A673 (cell line): Measurements from ENCODE around the gene PCDH18. TPM values are rescaled to one million over a fixed set of nuclear protein-coding genes. Genes with fewer than 3 reads are reported as not detected.

Experiments used
- BruUV-seq: library from RNA; stranded (reverse); fragments of 400-500 nt; replicated peaks from 2 replicates; lab custom pipeline; 2021; lab: Mats Ljungman, UMichigan
- CTCF ChIA-PET: fragments of 300-600 bp; sonication (Branson Sonifier 250); formaldehyde crosslinking; loops from one replicate; lab custom pipeline; 2022; ENCODE audit warnings: antibody characterized with exemption; lab: Charles Lee
- POLR2A ChIA-PET: fragments of 300-600 bp; sonication (Branson Sonifier 250); formaldehyde crosslinking; loops from one replicate; lab custom pipeline; 2022; ENCODE audit warnings: antibody characterized with exemption; ENCODE audit not compliant: low non-redundant PET; lab: Charles Lee
- DNase-seq: peaks from one replicate; pipeline ENCODE4 v3.0.0-alpha.2; 2015; ENCODE audit warnings: low spot score
- H3K27ac ChIP-seq: fragments of 200-600 bp; sonication (generic); 2 replicates; pipeline ENCODE4 v1.5.1; 2016; ENCODE audit warnings: mixed run types, low read depth, mild to moderate bottlenecking, mixed read lengths, antibody characterized with exemption, low read length; ENCODE audit not compliant: poor library complexity, severe bottlenecking
- H3K27me3 ChIP-seq: fragments of 200-600 bp; sonication (generic); replicated peaks from 2 replicates; pipeline ENCODE4 v1.6.1; 2017; ENCODE audit warnings: mixed run types, low read depth, mild to moderate bottlenecking, mixed read lengths, antibody characterized with exemption, low read length; ENCODE audit not compliant: insufficient read depth, poor library complexity
- H3K36me3 ChIP-seq: fragments of 200-600 bp; sonication (generic); 2 replicates; pipeline ENCODE4 v1.6.1; 2016; ENCODE audit warnings: mixed run types, mild to moderate bottlenecking, mixed read lengths, antibody characterized with exemption, low read length; ENCODE audit not compliant: insufficient read depth, poor library complexity, severe bottlenecking
- H3K4me1 ChIP-seq: fragments of 200-600 bp; sonication (generic); 2 replicates; pipeline ENCODE4 v1.6.1; 2017; ENCODE audit warnings: mixed run types, mild to moderate bottlenecking, mixed read lengths, antibody characterized with exemption, low read length; ENCODE audit not compliant: insufficient read depth, poor library complexity, severe bottlenecking
- H3K4me3 ChIP-seq: fragments of 200-600 bp; sonication (generic); 2 replicates; pipeline ENCODE4 v1.5.1; 2016; ENCODE audit warnings: low read depth, mixed run types, mild to moderate bottlenecking, mixed read lengths, low read length; ENCODE audit not compliant: poor library complexity, severe bottlenecking
- H3K9me3 ChIP-seq: fragments of 200-600 bp; sonication (generic); 2 replicates; pipeline ENCODE4 v1.6.1; 2016; ENCODE audit warnings: mixed run types, low read depth, mild to moderate bottlenecking, mixed read lengths, antibody characterized with exemption, low read length; ENCODE audit not compliant: poor library complexity, severe bottlenecking
- EZH2 ChIP-seq: fragments of 200-600 bp; sonication (generic); IDR thresholded peaks from 2 replicates; pipeline ENCODE4 v1.6.1; 2017; ENCODE audit warnings: borderline replicate concordance, low read depth, mild to moderate bottlenecking, mixed read lengths, antibody characterized with exemption, low read length; ENCODE audit not compliant: poor library complexity, severe bottlenecking
- intact Hi-C: fragments of 100-400 bp; cut with micrococcal nuclease; formaldehyde crosslinking; loops from one replicate; pipeline ENCODE4 v1.10.0; 2022; ENCODE audit not compliant: unreplicated experiment
- total RNA-seq: library from RNA; stranded (reverse); gene quantifications from 2 replicates; pipeline ENCODE4 v1.2.3, GENCODE V29; 2021
- TF ChIP-seq, protein P1 (sequence below): fragments of 300-800, 200-600 bp; sonication (generic); conservative IDR thresholded peaks from 2 replicates; pipeline ENCODE4 v1.5.1; 2017; ENCODE audit warnings: low read depth, mild to moderate bottlenecking, antibody characterized with exemption, low read length, moderate library complexity, mixed read lengths

The PCDH18 gene
- total RNA-seq, 1 experiment from 2014 or later: 7.8 TPM

DNA sequence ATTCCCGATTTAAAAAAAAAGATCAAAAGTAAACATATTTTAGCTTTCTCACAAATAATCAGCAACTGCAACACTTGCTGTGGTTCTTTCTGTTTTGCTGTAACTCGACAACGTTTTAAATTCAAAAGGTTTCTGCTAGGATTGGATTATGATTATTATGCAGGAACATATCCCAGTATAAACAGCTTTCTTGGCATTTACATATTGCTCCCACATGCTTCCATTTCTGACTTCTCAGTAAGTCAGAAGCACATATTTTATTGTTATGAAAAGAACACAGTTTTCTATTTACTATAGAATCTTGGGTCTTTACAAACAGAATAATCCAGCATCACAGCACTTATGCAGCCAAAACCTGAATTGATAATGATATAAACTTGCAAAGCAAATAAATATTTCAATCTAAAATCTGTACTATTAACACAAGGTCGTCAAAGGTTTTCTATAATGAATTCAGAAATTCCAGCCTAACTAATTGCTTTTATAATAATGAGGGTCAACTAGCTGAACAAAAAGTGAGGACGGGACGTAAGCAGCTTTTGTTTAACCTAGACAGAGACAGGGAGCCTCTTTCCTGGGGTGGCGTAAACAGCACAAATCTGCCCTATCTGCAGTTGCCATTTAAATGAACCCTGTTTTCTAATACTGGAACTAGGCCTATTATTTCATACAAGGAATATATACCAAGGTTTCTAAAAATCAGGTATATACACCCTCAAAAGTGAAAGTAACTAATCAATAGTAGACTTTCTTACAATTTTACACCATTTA, 9.8 kb upstream of the PCDH18 start:
- no peak for DNase-seq
- Histone ChIP-seq H3K4me3 (no peak overlapping the region), H3K27me3 (no peaks in the 10 kb centered on the region), H3K9me3 (no peaks in the 10 kb centered on the region), H3K36me3 (no peaks in the 10 kb centered on the region), H3K27ac (no peak overlapping the region), H3K4me1 (peaks cover 29% of the 10 kb centered on the region)
- ChIA-PET POLR2A (no interaction called here), CTCF (no interaction called here)
- intact Hi-C loops: no loop called here
- TF ChIP-seq, protein P1, sequence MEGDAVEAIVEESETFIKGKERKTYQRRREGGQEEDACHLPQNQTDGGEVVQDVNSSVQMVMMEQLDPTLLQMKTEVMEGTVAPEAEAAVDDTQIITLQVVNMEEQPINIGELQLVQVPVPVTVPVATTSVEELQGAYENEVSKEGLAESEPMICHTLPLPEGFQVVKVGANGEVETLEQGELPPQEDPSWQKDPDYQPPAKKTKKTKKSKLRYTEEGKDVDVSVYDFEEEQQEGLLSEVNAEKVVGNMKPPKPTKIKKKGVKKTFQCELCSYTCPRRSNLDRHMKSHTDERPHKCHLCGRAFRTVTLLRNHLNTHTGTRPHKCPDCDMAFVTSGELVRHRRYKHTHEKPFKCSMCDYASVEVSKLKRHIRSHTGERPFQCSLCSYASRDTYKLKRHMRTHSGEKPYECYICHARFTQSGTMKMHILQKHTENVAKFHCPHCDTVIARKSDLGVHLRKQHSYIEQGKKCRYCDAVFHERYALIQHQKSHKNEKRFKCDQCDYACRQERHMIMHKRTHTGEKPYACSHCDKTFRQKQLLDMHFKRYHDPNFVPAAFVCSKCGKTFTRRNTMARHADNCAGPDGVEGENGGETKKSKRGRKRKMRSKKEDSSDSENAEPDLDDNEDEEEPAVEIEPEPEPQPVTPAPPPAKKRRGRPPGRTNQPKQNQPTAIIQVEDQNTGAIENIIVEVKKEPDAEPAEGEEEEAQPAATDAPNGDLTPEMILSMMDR: no peak
- TF ChIP-seq EZH2: no peak
- no TSS peak for BruUV-seq

DNA sequence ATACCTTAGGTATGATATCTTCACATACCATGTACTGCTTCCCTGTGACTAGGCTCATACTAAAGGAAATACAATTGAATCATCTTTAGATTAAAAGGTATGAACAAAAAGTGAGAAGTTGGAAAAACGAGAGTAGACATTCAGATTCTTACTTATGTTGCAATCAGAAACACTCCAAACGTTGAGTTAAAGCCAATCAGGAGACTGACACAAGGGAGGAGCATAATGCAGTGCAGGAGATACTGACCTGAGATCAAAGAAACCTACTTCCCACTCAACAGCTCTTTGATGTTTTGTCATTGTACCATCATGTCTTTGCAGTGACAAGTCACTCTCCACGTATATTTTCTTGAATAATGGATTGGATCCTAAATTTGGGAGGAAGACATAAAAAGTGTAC, 8.9 kb upstream of the PCDH18 start:
- Histone ChIP-seq H3K4me1 (peaks cover 29% of the 10 kb centered on the region), H3K36me3 (no peaks in the 10 kb centered on the region), H3K9me3 (no peaks in the 10 kb centered on the region), H3K27ac (no peak overlapping the region), H3K4me3 (no peak overlapping the region), H3K27me3 (no peaks in the 10 kb centered on the region)
- CTCF ChIA-PET: no interaction called here
- DNase-seq: no peak
- intact Hi-C loops: no loop called here
- no TSS peak for BruUV-seq
- TF ChIP-seq, protein P1: no peak
- no peak for TF ChIP-seq EZH2
- POLR2A ChIA-PET: no interaction called here

DNA sequence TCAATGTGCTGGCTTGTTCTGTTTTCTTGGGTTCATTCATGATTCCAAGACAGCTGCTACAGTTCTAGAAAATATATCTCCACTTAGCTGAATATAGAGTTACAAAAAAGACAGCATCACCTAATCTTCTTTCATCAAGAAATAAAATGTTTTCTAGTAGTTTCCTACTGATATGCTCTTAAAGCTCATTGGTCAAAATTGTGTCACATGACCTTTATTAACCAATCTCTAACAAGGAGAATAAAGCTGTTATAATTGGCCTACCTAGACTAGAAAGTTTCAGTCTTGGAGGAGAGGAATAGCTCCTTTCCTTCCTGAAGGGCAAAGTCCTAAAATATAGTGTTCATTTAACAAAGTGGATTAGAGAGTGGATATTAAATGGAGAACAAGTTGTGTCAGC, 8.1 kb upstream of the PCDH18 start:
- TF ChIP-seq, protein P1: no peak
- TF ChIP-seq EZH2: no peak
- no TSS peak for BruUV-seq
- H3K27me3 ChIP-seq: no peaks in the 10 kb centered on the region
- intact Hi-C loops: no loop called here
- no peak overlapping the region for H3K4me3 ChIP-seq
- CTCF ChIA-PET: no interaction called here
- H3K36me3 ChIP-seq: no peaks in the 10 kb centered on the region
- POLR2A ChIA-PET: no interaction called here
- H3K9me3 ChIP-seq: no peaks in the 10 kb centered on the region
- no peak for DNase-seq
- peaks cover 22% of the 10 kb centered on the region for H3K4me1 ChIP-seq
- no peak overlapping the region for H3K27ac ChIP-seq
